ENCODE results near the gene GDPGP1.

The GDPGP1 gene

GRCh38 chr15:90194655-90195054, 39.4 kb upstream of the GDPGP1 start:
- no peak for DNase-seq
- TF ChIP-seq POLR2A (IDR thresholded peaks at IDR 0.05; ENCODE audit: low read length) (no peak), GATA1 (IDR thresholded peaks at IDR 0.05; ENCODE audit: low read depth, low read length) (no peak)

GRCh38 chr15:90200534-90201129, 33.4 kb upstream of the GDPGP1 start:
- TF ChIP-seq GATA1 (IDR thresholded peaks at IDR 0.05; ENCODE audit: low read depth, low read length) = no peak
- TF ChIP-seq POLR2A (IDR thresholded peaks at IDR 0.05; ENCODE audit: low read length) = no peak
- DNase-seq = peak in 1 of 2 experiments; percentile 38

GRCh38 chr15:90201130-90201943, 32.7 kb upstream of the GDPGP1 start, which contains the start of gene SEMA4B:
Gene SEMA4B, plus strand, starts transcription at chr15:90201330. Its CDS starts 249 bp downstream, at chr15:90201579.
- peak; percentile 75 to 84 for DNase-seq
- no peak for TF ChIP-seq GATA1 (IDR thresholded peaks at IDR 0.05; ENCODE audit: low read depth, low read length)
- no peak for TF ChIP-seq POLR2A (IDR thresholded peaks at IDR 0.05; ENCODE audit: low read length)

- no peak for DNase-seq
- TF ChIP-seq GATA1 (IDR thresholded peaks at IDR 0.05; ENCODE audit: low read depth, low read length) = no peak
- no peak for TF ChIP-seq POLR2A (IDR thresholded peaks at IDR 0.05; ENCODE audit: low read length)
These were observed 32.0 kb upstream of the GDPGP1 start for GRCh38 chr15:90201944-90202375.

- no peak for TF ChIP-seq POLR2A (IDR thresholded peaks at IDR 0.05; ENCODE audit: low read length)
- TF ChIP-seq GATA1 (IDR thresholded peaks at IDR 0.05; ENCODE audit: low read depth, low read length) = no peak
- no peak for DNase-seq
These were observed 31.1 kb upstream of the GDPGP1 start for GRCh38 chr15:90202929-90203328.

GRCh38 chr15:90203473-90203872, 30.5 kb upstream of the GDPGP1 start:
- no peak for TF ChIP-seq POLR2A (IDR thresholded peaks at IDR 0.05; ENCODE audit: low read length)
- no peak for TF ChIP-seq GATA1 (IDR thresholded peaks at IDR 0.05; ENCODE audit: low read depth, low read length)
- no peak for DNase-seq

- TF ChIP-seq GATA1 (IDR thresholded peaks at IDR 0.05; ENCODE audit: low read depth, low read length) (no peak), POLR2A (IDR thresholded peaks at IDR 0.05; ENCODE audit: low read length) (no peak)
These were observed 30.1 kb upstream of the GDPGP1 start for GRCh38 chr15:90203922-90204321.

GRCh38 chr15:90205050-90205848, 28.8 kb upstream of the GDPGP1 start:
- no peak for TF ChIP-seq GATA1 (IDR thresholded peaks at IDR 0.05; ENCODE audit: low read depth, low read length)
- no peak for TF ChIP-seq POLR2A (IDR thresholded peaks at IDR 0.05; ENCODE audit: low read length)
- no peak for DNase-seq

More at GRCh38 chr15:90203922-90204321, 30.1 kb upstream of the GDPGP1 start:
- no peak for DNase-seq

DNA sequence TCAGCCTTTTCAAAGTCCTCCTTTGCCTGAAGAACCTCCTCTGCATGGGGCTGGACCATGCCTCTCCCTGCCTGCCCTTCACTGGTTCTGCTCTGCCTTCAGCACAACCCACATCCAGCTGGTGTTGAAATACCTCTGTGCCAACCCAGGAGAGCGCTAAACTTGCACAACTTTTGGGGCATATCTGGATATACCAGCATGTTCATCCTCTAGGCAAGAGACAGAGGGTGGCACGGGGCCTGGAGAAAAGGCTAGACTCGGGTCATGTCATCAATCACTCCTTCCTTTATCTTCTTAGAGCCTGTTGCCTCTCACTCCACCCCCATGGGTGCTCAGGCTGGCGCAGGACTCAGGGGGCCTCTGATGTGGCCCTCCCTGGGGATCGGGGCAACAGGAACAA, 28.1 kb upstream of the GDPGP1 start:
- no peak for DNase-seq
- TF ChIP-seq GATA1 (IDR thresholded peaks at IDR 0.05; ENCODE audit: low read depth, low read length) = no peak
- TF ChIP-seq POLR2A (IDR thresholded peaks at IDR 0.05; ENCODE audit: low read length) = no peak

- DNase-seq = no peak
- TF ChIP-seq GATA1 (IDR thresholded peaks at IDR 0.05; ENCODE audit: low read depth, low read length) (no peak), POLR2A (IDR thresholded peaks at IDR 0.05; ENCODE audit: low read length) (no peak)
These were observed 26.8 kb upstream of the GDPGP1 start for GRCh38 chr15:90207252-90207651.

- no peak for DNase-seq
- TF ChIP-seq GATA1 (IDR thresholded peaks at IDR 0.05; ENCODE audit: low read depth, low read length) (no peak), POLR2A (IDR thresholded peaks at IDR 0.05; ENCODE audit: low read length) (no peak)
These were observed 25.7 kb upstream of the GDPGP1 start for GRCh38 chr15:90208356-90208755.

DNA sequence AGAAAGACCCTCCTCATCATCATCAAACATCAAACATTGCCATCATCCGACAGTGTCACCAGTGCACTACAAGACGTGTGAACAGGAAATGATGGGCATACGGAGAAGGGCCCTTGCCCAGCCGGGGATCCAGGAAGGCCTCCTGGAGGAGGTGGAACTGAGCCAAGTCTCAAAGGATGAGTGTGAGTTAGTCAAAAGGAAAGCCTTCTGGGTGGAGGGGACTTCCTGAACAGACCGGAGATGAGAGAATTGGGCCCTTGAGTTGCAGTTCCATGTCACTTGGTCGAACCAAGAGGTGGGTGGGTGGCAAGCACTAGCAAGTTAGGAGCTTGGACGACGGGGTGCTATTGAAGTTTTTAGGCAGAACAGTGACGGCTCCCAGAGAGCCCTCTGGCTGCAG, 24.4 kb upstream of the GDPGP1 start:
- TF ChIP-seq POLR2A (IDR thresholded peaks at IDR 0.05; ENCODE audit: low read length) (no peak), GATA1 (IDR thresholded peaks at IDR 0.05; ENCODE audit: low read depth, low read length) (no peak)
- DNase-seq = no peak

DNA sequence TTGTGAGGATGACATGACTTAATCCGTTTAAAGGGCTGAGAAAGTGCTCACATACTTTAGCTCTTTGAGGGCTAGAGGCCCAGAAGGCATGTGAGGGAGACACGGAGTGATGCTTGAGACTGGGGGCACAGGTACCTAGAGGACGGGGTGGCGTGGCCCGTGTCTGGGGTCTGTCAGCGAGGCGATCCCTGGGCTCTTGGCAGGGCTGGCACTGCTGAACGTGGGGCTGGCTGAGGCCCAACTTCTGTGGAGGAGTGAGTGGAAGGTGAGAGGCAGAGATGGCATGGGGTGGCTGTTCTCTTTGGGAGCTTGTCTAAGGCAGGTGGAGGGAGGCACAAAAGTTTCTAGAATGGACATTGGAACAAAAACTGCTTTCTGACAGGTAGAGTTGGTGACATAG, 23.4 kb upstream of the GDPGP1 start:
- DNase-seq = no peak
- TF ChIP-seq GATA1 (IDR thresholded peaks at IDR 0.05; ENCODE audit: low read depth, low read length) = no peak

DNA sequence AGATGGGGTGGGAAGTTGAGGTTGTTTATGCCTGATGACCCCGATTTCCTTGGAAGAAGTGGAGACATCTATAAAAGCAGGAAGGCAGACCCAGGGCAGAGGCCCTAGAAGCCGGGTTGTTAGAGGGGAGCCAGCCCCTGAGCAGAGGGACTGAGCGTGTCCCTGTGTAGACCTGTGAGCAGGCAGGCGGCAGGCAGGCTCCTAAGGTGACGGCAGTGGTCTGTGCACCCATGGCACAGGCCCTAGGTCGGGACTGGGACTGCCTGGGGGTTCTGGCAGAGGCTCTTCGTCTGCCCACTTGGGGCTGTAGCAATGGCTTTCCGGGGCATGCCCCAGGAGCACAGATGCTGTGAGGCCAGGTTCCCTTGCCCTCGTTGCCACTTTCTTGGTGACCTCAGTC, 23.0 kb upstream of the GDPGP1 start:
- DNase-seq = no peak
- TF ChIP-seq POLR2A (IDR thresholded peaks at IDR 0.05; ENCODE audit: low read length) = no peak
- TF ChIP-seq GATA1 (IDR thresholded peaks at IDR 0.05; ENCODE audit: low read depth, low read length) = no peak

Data from erythroblast (primary cell).